Ovary (tissue), 10 donors: ENCODE data around the gene MRPL18. TPM values are rescaled to one million over a fixed set of nuclear protein-coding genes. Genes with fewer than 3 reads are reported as not detected.
"Not testable (repeated sequence)": the region's sequence is repeated elsewhere in the genome, so short reads cannot be mapped to it uniquely, and the experiment has no call there.

Source experiments
- DNase-seq, 5 donors: peaks; one replicate each; pipeline ENCODE4 v3.0.0-alpha.2; 2019 to 2020
- H3K27ac ChIP-seq, 2 donors: fragments of 200-600 bp; one replicate each; pipeline versions ENCODE4 v1.5.1 to v1.8.0; 2019 to 2022
- H3K27me3 ChIP-seq: fragments of 200-600 bp; one replicate; pipeline ENCODE4 v1.8.0; 2022
- H3K36me3 ChIP-seq: fragments of 200-600 bp; sonication (generic); one replicate; pipeline ENCODE4 v1.5.1; 2019
- H3K4me1 ChIP-seq: one replicate; pipeline ENCODE4 v1.8.1; 2013; ENCODE audit warnings: mild to moderate bottlenecking, moderate library complexity; ENCODE audit not compliant: insufficient read depth
- H3K4me3 ChIP-seq: fragments of 200-600 bp; sonication (generic); one replicate; pipeline ENCODE4 v1.5.1; 2017
- H3K9me3 ChIP-seq, 2 donors: fragments of 200-600 bp in 1 of 2; sonication (generic) in 1 of 2; one replicate each; pipeline versions ENCODE4 v1.5.1 to v1.8.1; 2013 to 2019; ENCODE audit warnings: mild to moderate bottlenecking in 1 of 2, moderate library complexity in 1 of 2
- EP300 ChIP-seq: sonication (generic); formaldehyde crosslinking; IDR thresholded peaks from one replicate; pipeline ENCODE4 v1.6.1; 2017; ENCODE audit warnings: antibody characterized with exemption
- POLR2A ChIP-seq: fragments of 450-650 bp; IDR thresholded peaks from one replicate; pipeline ENCODE4 v1.6.1; 2017; ENCODE audit warnings: antibody characterized with exemption, mild to moderate bottlenecking, moderate library complexity
- WGBS, 3 donors: extraction: QIAGEN DNeasy Blood & Tissue Kit in 1 of 3; methylation state at CpG; one replicate each; pipeline versions ENCODE4 v1.1.5 to v1.1.7; 2013 to 2017; 5-methylcytosine and 5-hydroxymethylcytosine counted together
- intact Hi-C, 4 donors: fragments of 100-400 bp; cut with DNase I; formaldehyde crosslinking; loops; one replicate each; pipeline versions ENCODE4 v1.11.0 to v1.15.1; 2022 to 2023
- long read RNA-seq, 3 donors: library from polyadenylated mRNA in 2 of 3; unstranded in 2 of 3; transcript quantifications; one replicate each; pipeline ENCODE4 v2.0.0 and lab custom pipeline, GENCODE V29; 2021 to 2026
- polyA plus RNA-seq, 2 donors: library from polyadenylated mRNA; stranded (reverse); fragments of 200-250 nt in 1 of 2; fragments of 350-450 nt in 1 of 2; fragmentation: Illumina TruSeq in 1 of 2; extraction: RNeasy Lipid Tissue Mini Kit (QIAGEN cat#74804) in 1 of 2; gene quantifications; one replicate each; pipeline ENCODE4 v1.2.3, GENCODE V29; 2013 to 2014
- total RNA-seq, 7 donors: library from RNA; depleted of rRNA in 2 of 7; stranded (reverse); fragments of >200 nt in 2 of 7; fragmentation: NEBNext Ultra II Directional in 3 of 7; extraction: Animal tissue kit (Norgen Biotek cat#: 25700) in 3 of 7; gene quantifications; one replicate each; pipeline versions ENCODE4 v1.1.0 to v1.2.4, GENCODE V29; 2016 to 2023
- TF ChIP-seq, protein P1 (sequence below), 3 donors: fragments of 450-650 bp in 2 of 3; fragments of 200-600 bp in 1 of 3; IDR thresholded peaks; one replicate each; pipeline versions ENCODE4 v1.5.1 to v1.8.0; 2016 to 2022; ENCODE audit warnings: antibody characterized with exemption in 3 of 3, mild to moderate bottlenecking in 1 of 3
- donor health status: DM: no; HTN: no; CAD: no; lungs with moderate emphysema.
- donor health status: DM: no; HTN: no; CAD: no.
- donor health status: Bipolar disorder and iron deficiency.
- donor health status: DM: yes; HTN: yes; CAD: no.
- donor health status: DM: no; HTN: no; CAD: no.
- donor health status: DM: yes; HTN: yes; CAD: no.

MRPL18 gene
- total RNA-seq (10 to 100 TPM; 51.0 to 98.7 (median 54.0) TPM), polyA plus RNA-seq (100 to 1,000 TPM in 1 of 2 donors, 10 to 100 TPM in 1; 67.9 to 112 TPM)
- long read RNA-seq, donor 1, transcript MRPL18-201 (4 exons, 978 nt) = major isoform, 57 of 74 reads
- long read RNA-seq, donor 1, partial matches to known transcripts = 5 of 74 reads
- long read RNA-seq, donor 1, other reads (novel, unspliced or antisense) = 9 of 74 reads
- long read RNA-seq, donor 2, transcript MRPL18-201 (4 exons, 978 nt) = major isoform, 33 of 73 reads
- long read RNA-seq, donor 2, transcript MRPL18-202 (4 exons, 758 nt) = minor isoform, 15 of 73 reads
- long read RNA-seq, donor 2, partial matches to known transcripts = 8 of 73 reads
- long read RNA-seq, donor 2, other reads (novel, unspliced or antisense) = 17 of 73 reads
- long read RNA-seq, donor 3, transcript MRPL18-201 (4 exons, 978 nt) = major isoform, 31 of 44 reads
- long read RNA-seq, donor 3, partial matches to known transcripts = 7 of 44 reads
- long read RNA-seq, donor 3, other reads (novel, unspliced or antisense) = 6 of 44 reads

DNA sequence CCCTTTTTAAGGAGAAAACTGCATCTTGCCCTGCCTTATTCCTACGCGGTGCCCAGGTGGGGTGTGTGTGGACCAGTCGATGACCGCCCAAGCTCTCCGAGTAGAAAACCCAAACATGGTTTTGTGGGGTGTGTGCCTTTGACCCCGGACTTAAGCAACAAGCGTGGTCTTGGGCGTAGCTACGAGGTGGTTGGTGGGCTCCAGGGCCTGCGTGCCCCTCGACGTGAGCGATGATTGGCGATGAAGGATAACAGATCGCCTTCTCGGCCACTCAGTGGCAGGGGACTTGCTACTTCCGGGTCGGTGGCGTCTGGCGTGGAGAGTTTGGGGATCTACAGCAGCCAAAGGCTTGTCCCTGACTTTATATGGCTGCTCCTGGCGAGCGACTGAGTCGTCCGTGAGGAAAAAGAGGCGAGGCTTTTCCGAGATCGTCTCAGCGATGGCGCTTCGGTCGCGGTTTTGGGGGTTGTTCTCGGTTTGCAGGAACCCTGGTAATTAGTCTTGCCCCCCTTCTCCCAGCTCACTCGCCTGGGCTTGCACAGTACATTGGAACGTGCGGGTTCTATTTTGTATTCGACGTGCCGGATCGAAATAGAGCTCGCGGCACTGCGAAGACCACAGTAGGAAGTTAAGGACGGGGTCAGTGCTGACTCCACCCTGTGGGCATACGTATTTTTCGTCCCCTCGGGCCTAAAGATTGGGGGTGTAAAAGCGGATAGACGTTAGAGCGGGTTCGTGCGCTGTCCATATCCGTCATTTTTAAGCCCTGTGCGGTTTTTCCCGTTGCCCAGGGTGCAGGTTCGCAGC is at the start of gene MRPL18:
TSS of gene MRPL18 (plus strand) at position 319 of the 807 bp plus-strand sequence. CDS start at position 440, 121 bp downstream.
- intact Hi-C loops = loop anchor here in 1 of 4 donors (5.0 kb wide), 1 partner anchor 42 kb away; no protein-coding TSS in a partner anchor
- Histone ChIP-seq H3K4me1 (peaks cover 11% of the 10 kb centered on the region), H3K27ac (peak within 1 kb of the TSS; percentile 95 to 97), H3K4me3 (peak within 1 kb of the TSS; percentile 62), H3K36me3 (no peaks in the 10 kb centered on the region), H3K9me3 (no peaks in the 10 kb centered on the region), H3K27me3 (no peaks in the 10 kb centered on the region)
- TF ChIP-seq EP300 (no peak), POLR2A (peak; percentile 45)
- TF ChIP-seq, protein P1, sequence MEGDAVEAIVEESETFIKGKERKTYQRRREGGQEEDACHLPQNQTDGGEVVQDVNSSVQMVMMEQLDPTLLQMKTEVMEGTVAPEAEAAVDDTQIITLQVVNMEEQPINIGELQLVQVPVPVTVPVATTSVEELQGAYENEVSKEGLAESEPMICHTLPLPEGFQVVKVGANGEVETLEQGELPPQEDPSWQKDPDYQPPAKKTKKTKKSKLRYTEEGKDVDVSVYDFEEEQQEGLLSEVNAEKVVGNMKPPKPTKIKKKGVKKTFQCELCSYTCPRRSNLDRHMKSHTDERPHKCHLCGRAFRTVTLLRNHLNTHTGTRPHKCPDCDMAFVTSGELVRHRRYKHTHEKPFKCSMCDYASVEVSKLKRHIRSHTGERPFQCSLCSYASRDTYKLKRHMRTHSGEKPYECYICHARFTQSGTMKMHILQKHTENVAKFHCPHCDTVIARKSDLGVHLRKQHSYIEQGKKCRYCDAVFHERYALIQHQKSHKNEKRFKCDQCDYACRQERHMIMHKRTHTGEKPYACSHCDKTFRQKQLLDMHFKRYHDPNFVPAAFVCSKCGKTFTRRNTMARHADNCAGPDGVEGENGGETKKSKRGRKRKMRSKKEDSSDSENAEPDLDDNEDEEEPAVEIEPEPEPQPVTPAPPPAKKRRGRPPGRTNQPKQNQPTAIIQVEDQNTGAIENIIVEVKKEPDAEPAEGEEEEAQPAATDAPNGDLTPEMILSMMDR (IDR thresholded peaks at IDR 0.05) = no peak
- DNase-seq = peak; percentile 89 to 93 (median 93)
- 0% methylated on average over 56 of the region's 56 CpGs for WGBS, 3 donors

DNA sequence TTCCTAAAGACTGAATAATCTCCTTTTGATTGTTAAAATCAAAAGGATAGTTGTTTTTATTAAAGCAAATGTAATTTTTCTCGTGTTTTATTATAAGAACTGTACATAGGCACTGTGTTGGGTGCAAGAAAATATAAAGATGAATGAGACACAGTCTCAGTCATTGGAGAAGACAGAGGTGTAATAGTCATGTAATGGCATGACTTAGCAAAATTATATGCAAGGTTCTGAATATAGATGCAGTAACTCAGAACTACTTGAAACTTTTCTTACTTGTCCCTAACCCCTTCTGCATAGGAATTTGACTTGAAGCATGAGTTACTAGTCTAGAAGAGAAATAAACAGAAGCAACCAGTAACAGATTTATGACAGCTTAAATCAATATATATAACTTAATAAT is 48.1 kb upstream of the MRPL18 start:
- no peaks in the 10 kb centered on the region for H3K36me3 ChIP-seq
- WGBS, 3 donors = 82 to 90% (median 89%) methylated on average over 1 of the region's 1 CpG
- H3K27ac ChIP-seq = no peak overlapping the region
- no peaks in the 10 kb centered on the region for H3K4me1 ChIP-seq
- intact Hi-C loops = no loop called here
- TF ChIP-seq, protein P1 (IDR thresholded peaks at IDR 0.05) = no peak
- TF ChIP-seq EP300 (no peak), POLR2A (no peak)
- no peak for DNase-seq
- no peak overlapping the region for H3K4me3 ChIP-seq
- H3K27me3 ChIP-seq = no peaks in the 10 kb centered on the region
- H3K9me3 ChIP-seq = no peaks in the 10 kb centered on the region

DNA sequence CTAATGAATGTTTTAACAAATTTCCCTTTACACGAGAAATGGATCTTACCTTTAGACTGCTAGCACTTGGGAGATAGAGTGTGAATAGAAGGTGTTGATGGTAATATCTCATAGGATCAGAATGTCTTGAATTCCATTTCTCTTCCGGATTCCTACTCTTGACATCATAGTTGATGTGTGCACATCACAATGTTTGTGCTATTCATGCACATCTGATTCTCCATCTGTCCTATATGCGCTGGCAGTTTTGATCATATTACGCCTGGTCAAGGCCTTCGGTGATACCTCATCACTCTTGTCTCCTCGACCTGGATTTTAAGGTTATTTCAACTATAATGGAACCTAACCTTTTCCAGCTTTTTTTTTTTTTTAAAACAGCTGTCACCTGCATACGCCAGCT is 45.2 kb upstream of the MRPL18 start:
- no peak overlapping the region for H3K27ac ChIP-seq
- H3K36me3 ChIP-seq = no peaks in the 10 kb centered on the region
- DNase-seq = no peak
- H3K27me3 ChIP-seq = no peaks in the 10 kb centered on the region
- H3K9me3 ChIP-seq = no peaks in the 10 kb centered on the region
- 86 to 89% (median 87%) methylated on average over 7 of the region's 7 CpGs for WGBS, 3 donors
- intact Hi-C loops = no loop called here
- H3K4me1 ChIP-seq = no peaks in the 10 kb centered on the region
- TF ChIP-seq, protein P1 (IDR thresholded peaks at IDR 0.05) = no peak
- TF ChIP-seq POLR2A (no peak), EP300 (no peak)
- no peak overlapping the region for H3K4me3 ChIP-seq

DNA sequence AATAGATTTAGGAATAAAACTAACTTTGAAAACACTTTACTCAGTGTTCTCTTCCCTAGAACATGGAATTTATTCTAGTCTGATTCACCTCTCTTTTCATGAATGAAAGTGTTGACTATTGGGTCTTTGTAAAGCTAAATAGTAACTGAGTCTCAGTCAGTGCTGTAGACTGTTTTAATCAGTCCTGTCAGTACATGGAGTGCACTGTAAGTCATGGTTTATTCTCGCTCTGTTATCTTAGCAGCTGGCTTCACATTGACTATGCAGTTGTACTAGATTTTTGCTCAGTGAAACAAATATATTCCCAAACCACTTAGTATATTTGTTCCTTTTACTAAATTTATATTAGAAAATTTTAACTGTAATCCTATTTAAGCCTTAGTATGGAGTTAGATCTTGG is 43.5 kb upstream of the MRPL18 start:
- Histone ChIP-seq H3K27me3 (no peaks in the 10 kb centered on the region), H3K4me3 (no peak overlapping the region), H3K9me3 (no peaks in the 10 kb centered on the region), H3K27ac (no peak overlapping the region), H3K4me1 (no peaks in the 10 kb centered on the region), H3K36me3 (no peaks in the 10 kb centered on the region)
- intact Hi-C loops = no loop called here
- no peak for DNase-seq
- 70 to 84% (median 70%) methylated on average over 1 of the region's 1 CpG for WGBS, 3 donors
- TF ChIP-seq EP300 = no peak
- no peak for TF ChIP-seq POLR2A
- TF ChIP-seq, protein P1 (IDR thresholded peaks at IDR 0.05) = no peak

DNA sequence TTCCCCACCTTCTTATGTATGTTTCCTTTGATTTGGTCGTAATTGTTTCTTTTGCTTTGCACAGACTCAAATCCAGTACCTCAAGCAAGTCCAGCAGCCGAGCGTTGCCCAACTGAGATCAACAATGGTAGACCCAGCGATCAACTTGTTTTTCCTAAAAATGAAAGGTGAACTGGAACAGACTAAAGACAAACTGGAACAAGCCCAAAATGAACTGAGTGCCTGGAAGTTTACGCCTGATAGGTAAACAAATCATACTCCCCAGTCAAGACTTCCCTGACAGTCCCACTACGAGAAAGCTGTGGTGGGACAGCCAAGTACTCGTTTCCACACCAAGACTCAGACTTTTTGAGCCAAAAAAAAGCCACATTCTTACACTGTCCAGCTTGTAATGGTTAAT is 42.1 kb upstream of the MRPL18 start:
- DNase-seq, H3K36me3 ChIP-seq, H3K4me1 ChIP-seq, H3K9me3 ChIP-seq, intact Hi-C loops, H3K27me3 ChIP-seq, H3K27ac ChIP-seq, H3K4me3 ChIP-seq: not testable (repeated sequence)
- 85 to 87% (median 87%) methylated on average over 7 of the region's 7 CpGs for WGBS, 3 donors
